Measurements from ENCODE around the gene MOV10L1.
"Not testable (repeated sequence)": the region's sequence is repeated elsewhere in the genome, so short reads cannot be mapped to it uniquely, and the experiment has no call there.

The MOV10L1 gene

GRCh38 chr22:50144005-50144614, 54.3 kb downstream of the MOV10L1 start:
- no peak for TF ChIP-seq CTCF (IDR thresholded peaks at IDR 0.05)
- Histone ChIP-seq H3K9me3 (no peaks in the 10 kb centered on the region), H3K27ac (no peak overlapping the region), H3K4me3 (no peak overlapping the region), H3K27me3 (peaks cover 0 to 48% of the 10 kb centered on the region in 2 donors), H3K4me1 (peaks cover 0 to 6% (median 0%) of the 10 kb centered on the region in 4 donors), H3K36me3 (no peaks in the 10 kb centered on the region)
- no peak for DNase-seq
- intact Hi-C loops (cut with DNase I; ENCODE audit: low total_unique reads) = no loop called here

DNA sequence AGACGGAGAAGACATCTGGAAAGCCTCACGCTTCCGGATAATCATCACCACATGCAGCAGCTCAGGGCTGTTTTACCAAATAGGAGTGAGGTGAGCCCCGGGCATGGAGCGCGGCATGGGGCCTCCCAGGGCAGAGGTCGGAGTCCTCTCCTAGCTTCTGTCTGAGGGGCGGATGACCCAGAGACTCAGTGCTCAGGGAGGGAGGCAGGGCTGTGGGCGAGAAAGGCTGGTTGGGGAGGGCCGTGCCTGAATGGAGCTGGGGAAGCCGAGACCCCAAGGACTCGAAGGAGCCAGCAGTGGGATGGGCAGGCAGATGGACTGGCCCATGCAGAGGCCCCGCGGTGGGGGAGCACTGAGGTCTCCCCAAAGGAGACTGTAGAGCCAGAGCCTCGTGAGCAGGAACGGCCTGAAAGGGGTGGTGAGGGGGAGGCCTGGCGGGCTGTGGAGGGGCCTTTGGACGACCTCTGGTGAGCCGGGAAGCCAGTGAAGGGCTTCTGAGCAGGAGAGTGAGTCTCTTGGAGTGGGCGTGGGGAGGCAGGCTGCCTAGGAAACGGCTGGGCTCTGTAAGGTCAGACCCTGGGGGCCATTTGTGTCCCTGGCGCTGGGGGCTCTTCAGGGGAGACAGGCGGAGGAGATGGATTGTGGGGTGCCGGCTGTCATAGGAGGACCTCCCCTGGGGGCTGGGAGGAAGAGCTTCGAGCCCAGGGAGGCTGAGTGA, 56.1 kb downstream of the MOV10L1 start:
- Histone ChIP-seq H3K36me3 (no peaks in the 10 kb centered on the region), H3K9me3 (no peaks in the 10 kb centered on the region), H3K27ac (no peak overlapping the region), H3K4me1 (peaks cover 0 to 6% (median 0%) of the 10 kb centered on the region in 4 donors), H3K27me3 (peaks cover 0 to 58% of the 10 kb centered on the region in 2 donors), H3K4me3 (no peak overlapping the region)
- intact Hi-C loops (cut with DNase I; ENCODE audit: low total_unique reads) = loop anchor here (5.0 kb wide), 1 partner anchor 61 kb away; no protein-coding TSS in a partner anchor
- TF ChIP-seq CTCF (IDR thresholded peaks at IDR 0.05) = no peak
- no peak for DNase-seq

DNA sequence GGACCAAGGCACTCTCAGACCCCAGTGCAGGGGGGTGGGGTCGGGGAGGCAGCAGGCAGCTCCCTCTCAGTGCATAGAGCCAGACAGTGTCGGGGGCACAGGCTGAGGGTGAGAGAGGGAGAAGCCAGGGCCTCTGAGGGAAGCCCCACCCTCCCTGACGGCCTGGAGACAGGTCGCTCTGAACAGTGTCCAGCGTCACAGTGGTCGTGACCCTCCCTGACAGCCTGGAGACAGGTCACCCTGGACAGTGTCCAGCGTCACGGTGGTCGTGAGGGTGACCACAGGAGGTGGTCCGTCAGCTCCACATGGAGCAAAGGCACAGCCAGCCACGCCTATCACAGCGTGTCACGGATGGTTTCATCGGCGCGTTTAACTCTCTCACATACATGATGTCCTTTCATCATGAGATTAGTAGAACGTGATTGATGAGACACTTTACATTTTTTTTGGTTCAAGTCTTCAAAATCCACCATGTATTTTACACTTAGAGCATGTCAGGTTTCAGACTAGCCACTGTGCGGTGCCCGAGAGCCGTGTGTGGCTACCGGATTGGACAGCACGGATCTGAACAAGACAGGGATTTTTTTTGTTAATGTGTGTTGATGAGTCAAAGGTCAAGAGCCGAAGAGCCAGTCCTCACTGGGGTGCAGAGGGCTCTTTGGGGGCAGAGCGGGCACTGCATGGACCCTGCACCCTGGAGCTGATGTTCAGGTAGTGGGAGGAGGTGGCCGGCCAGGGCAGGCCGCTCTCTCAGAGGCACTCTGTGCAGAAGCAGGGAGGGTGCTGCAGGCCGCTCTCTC, 56.8 kb downstream of the MOV10L1 start:
- DNase-seq = peak in 1 of 2 donors; percentile 44
- Histone ChIP-seq H3K27ac (no peak overlapping the region), H3K36me3 (no peaks in the 10 kb centered on the region), H3K4me1 (peaks cover 0 to 6% (median 0%) of the 10 kb centered on the region in 4 donors), H3K9me3 (no peaks in the 10 kb centered on the region), H3K27me3 (peaks cover 0 to 55% of the 10 kb centered on the region in 2 donors), H3K4me3 (no peak overlapping the region)
- intact Hi-C loops (cut with DNase I; ENCODE audit: low total_unique reads) = loop anchor here (5.0 kb wide), 1 partner anchor 61 kb away; no protein-coding TSS in a partner anchor
- TF ChIP-seq CTCF (IDR thresholded peaks at IDR 0.05) = peak; percentile 59 to 64

GRCh38 chr22:50147258-50148165, 57.7 kb downstream of the MOV10L1 start:
- not testable (repeated sequence) for H3K4me3 ChIP-seq, DNase-seq, H3K4me1 ChIP-seq, H3K27ac ChIP-seq, H3K9me3 ChIP-seq, H3K36me3 ChIP-seq
- intact Hi-C loops (cut with DNase I; ENCODE audit: low total_unique reads) = loop anchor here (5.0 kb wide), 1 partner anchor 60 kb away; no protein-coding TSS in a partner anchor
- H3K27me3 ChIP-seq = peaks cover 0 to 48% of the 10 kb centered on the region in 2 donors

DNA sequence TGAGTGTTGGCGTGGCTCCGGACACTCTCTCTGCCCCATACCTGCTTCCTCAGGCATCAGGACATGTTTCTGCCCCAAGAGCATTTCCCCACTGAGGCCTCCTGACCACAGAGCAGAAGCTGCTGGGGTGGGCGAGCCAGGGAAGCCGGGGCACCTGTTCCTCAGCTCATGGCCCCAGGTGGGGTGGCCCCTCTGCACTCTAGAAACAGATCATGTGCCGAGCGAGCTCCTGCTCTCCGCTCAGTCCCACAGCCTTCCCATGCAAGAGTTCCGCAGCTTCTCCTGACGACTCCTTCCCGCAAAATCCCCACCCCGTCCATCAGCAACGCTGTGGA, 58.3 kb downstream of the MOV10L1 start:
- no peak for TF ChIP-seq CTCF (IDR thresholded peaks at IDR 0.05)
- Histone ChIP-seq H3K27me3 (peaks cover 0 to 50% of the 10 kb centered on the region in 2 donors), H3K36me3 (no peaks in the 10 kb centered on the region), H3K27ac (no peak overlapping the region), H3K9me3 (no peaks in the 10 kb centered on the region), H3K4me1 (peaks cover 0 to 6% (median 0%) of the 10 kb centered on the region in 4 donors), H3K4me3 (no peak overlapping the region)
- no peak for DNase-seq
- intact Hi-C loops (cut with DNase I; ENCODE audit: low total_unique reads) = loop anchor here (5.0 kb wide), 1 partner anchor 59 kb away; no protein-coding TSS in a partner anchor

Measured in tibial artery (tissue), 4 donors.